Right forelimb (tissue), 1 donor: Measurements from ENCODE around the gene ERFL.
"Not testable (repeated sequence)": the region's sequence is repeated elsewhere in the genome, so short reads cannot be mapped to it uniquely, and the experiment has no call there.

Experiments used
- DNase-seq: peaks from one replicate; pipeline ENCODE4 v3.0.0-alpha.2; 2018

ERFL gene

GRCh38 chr19:41941410-41942202, 13.4 kb upstream of the ERFL start:
- no peak for DNase-seq

- no peak for DNase-seq
Measured at GRCh38 chr19:41940731-41941409, 12.6 kb upstream of the ERFL start.

- peak; percentile 75 for DNase-seq
Measured at GRCh38 chr19:41939861-41940730, 11.8 kb upstream of the ERFL start.

- not testable (repeated sequence) for DNase-seq
Measured at GRCh38 chr19:41939209-41939608, 11.0 kb upstream of the ERFL start.

- DNase-seq = no peak
Measured at GRCh38 chr19:41937525-41938468, 9.5 kb upstream of the ERFL start.

GRCh38 chr19:41936961-41937360, 8.7 kb upstream of the ERFL start:
- no peak for DNase-seq

GRCh38 chr19:41936416-41936850, 8.2 kb upstream of the ERFL start:
- no peak for DNase-seq

- no peak for DNase-seq
Measured at GRCh38 chr19:41935760-41936415, 7.6 kb upstream of the ERFL start.

- peak; percentile 78 for DNase-seq
Measured at GRCh38 chr19:41934849-41935374, 6.7 kb upstream of the ERFL start.

GRCh38 chr19:41933693-41934426, 5.6 kb upstream of the ERFL start:
- no peak for DNase-seq

GRCh38 chr19:41932720-41933332, 4.6 kb upstream of the ERFL start:
- DNase-seq = no peak

- no peak for DNase-seq
Measured at GRCh38 chr19:41932259-41932719, 4.0 kb upstream of the ERFL start.

GRCh38 chr19:41930926-41931592, 2.8 kb upstream of the ERFL start:
- no peak for DNase-seq

GRCh38 chr19:41930322-41930722, 2.1 kb upstream of the ERFL start:
- no peak for DNase-seq

- no peak for DNase-seq
Measured at GRCh38 chr19:41929536-41930071, 1.4 kb upstream of the ERFL start.

- DNase-seq = no peak
Measured at GRCh38 chr19:41928754-41929535, 696 bp upstream of the ERFL start.

GRCh38 chr19:41927497-41928192, 604 bp downstream of the ERFL start:
- no peak for DNase-seq
